ENCODE data around the gene CEACAM6.
"Not testable (repeated sequence)": the region's sequence is repeated elsewhere in the genome, so short reads cannot be mapped to it uniquely, and the experiment has no call there.

CEACAM6 gene

DNA sequence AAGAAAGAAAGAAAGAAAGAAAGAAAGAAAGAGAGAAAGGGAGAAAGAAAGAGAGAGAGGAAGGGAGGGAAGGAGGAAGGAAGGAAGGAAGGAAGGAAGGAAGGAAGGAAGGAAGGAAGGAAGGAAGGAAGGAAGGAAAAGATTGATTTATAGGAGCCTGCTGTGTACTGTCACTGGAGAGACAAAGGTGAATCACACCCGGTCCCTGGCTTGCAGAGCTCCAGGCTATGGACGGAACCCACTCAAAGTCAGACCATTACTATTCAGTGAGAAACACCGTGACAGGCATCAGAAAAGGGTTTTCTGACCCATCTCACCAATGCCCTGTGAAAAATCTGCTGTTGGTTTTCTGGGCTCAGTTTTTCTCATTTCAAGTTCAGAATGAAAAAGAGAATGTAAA lies 7.3 kb upstream of the CEACAM6 start:
- no peak for DNase-seq

DNA sequence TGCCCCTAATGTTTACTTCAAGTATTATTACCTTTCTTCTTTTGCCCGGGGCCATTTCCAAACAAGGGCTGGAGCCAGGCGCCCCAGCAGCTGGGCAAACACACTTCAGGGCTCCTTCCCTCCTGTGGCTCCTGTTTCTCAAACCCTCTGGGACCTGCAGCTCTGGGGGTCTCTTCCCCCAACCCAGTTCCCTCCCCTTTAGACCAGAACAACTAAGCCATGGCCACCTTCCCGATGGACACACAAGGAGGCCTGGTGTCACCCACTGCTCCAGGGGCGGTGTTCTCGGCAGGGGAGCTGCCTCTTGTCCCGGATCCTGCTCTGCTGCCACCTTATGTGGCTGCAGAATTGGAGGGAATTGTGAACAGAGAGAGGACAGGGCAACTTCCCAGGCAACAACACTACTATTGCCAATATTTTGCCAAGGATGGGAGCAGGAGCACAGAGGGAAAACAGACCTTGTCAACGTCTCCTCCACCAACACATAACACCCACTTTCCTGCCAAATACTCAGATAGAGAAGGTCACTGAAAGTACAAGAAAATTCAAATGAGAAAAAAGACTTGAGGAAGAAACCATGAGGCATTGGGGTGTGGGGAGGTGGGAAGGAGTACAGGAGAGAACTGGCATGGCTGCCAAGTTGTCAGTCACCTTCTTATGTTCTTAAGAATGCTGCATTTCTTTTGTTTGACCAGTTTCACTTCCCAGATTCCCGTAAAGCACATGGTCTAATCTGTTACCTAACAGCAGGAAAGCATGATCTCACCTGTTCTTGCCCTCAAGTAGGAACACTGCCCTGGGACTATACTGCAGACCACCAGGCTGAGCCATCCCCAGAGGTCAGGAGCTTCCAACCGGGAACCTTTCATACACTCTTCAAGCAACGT lies 4.8 kb upstream of the CEACAM6 start:
- DNase-seq, result not testable (repeated sequence)

DNA sequence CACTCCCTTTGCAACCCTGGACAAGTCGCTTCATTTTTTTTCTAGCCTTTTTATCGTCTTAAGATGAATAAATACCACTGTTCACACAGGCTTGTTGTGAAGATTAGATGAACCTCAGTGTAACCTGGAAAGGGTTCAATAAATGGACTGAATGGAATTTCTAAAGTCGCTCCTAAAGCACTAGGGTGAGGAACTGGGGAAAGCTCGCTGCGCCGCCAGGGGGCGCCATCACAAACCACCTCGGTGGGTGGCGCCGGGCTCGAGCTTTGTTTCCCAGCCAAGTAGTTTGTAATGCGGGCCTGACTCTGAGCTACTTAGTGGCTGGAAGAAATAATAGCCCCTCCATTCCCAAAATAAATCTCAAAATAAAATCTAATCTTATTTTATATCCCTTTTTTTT lies 2.2 kb upstream of the CEACAM6 start:
- DNase-seq, result no peak

DNA sequence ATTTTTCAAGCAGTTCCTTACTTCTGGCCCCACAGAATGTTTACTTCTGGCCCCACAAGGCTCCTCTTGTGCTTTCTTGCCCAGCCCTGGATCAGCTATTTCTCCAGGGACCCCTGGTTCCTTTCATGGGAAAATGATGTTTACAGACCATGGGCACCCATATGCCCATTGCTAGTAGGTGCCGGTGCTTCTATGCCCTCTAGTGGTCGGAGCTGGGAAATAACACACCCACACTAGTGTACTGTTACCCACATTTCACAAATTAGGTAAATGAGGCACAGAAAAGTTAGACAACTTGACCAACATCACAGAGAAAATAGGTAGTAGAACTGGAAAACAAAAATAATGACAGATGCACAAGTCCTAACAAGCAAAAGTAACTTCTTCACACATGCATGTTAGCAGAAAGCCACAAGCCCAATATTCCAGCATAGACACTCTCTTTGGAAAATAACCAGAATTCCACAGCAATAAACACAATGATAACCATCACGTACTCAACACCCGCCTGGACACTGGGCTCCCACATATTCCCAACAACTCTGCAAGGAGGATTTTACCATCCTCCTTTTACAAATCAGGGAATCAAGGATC lies 1.3 kb upstream of the CEACAM6 start:
- DNase-seq, result no peak

DNA sequence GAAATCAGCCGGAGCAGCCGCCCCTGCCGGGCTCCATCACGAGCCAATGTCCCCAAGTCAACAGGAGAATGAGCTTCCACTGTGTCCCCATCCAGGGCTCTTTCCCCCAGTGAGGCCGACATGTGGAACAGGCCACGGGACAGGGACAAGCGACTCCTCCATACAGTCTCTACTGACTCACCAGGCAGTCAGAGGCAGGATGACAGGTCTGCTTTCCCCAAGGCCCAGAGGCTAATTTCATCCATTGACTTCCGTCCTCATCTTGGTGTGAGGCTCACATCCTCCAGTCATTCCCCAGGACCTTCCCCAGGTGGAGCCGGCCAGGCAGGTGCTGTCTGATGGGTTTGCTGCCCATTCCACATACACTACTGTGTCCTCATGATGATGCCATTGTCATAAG lies 3.5 kb downstream of the CEACAM6 start:
- DNase-seq, result no peak

DNA sequence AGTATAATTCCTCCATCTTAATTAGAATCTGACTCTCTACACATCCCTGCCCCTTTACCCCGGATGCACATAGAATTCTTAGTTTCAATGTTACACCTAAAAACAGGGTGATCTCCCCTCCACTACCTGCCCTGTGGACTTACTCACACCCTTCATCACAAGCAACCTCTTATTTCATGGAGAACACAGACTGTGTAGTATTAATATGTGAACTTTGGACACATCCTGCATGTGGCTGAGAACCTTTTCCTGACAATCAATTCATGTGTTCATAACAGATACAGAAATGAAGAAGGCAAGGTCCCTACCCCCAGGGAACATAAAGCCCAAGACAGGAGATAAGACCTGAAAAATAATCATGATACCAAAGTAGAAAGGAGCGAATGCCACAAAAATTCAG lies 11.8 kb downstream of the CEACAM6 start:
- no peak for DNase-seq

DNA sequence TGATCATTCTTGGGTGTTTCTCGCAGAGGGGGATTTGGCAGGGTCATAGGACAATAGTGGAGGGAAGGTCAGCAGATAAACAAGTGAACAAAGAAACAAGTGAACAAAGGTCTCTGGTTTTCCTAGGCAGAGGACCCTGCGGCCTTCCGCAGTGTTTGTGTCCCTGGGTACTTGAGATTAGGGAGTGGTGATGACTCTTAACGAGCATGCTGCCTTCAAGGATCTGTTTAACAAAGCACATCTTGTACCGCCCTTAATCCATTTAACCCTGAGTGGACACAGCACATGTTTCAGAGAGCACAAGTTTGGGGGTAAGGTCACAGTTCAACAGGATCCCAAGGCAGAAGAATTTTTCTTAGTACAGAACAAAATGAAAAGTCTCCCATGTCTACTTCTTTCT lies 12.8 kb downstream of the CEACAM6 start:
- not testable (repeated sequence) for DNase-seq

DNA sequence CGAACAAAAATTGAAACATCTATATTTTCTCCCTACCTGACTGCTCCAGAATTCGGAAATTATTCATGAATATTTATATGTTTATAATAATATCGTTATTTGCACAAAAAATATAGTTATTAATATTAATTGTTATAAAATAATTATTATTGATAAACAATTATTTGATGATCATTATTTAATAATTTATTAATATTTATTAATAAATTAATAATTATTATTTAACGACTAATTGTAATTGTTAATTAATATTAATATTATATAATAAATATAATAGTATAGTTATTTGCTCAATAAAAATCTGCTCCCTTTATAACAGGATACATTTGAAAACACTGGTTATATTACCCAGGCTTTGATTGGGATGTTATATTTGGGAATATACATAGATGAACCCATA lies 14.3 kb downstream of the CEACAM6 start:
- no peak for DNase-seq

DNA sequence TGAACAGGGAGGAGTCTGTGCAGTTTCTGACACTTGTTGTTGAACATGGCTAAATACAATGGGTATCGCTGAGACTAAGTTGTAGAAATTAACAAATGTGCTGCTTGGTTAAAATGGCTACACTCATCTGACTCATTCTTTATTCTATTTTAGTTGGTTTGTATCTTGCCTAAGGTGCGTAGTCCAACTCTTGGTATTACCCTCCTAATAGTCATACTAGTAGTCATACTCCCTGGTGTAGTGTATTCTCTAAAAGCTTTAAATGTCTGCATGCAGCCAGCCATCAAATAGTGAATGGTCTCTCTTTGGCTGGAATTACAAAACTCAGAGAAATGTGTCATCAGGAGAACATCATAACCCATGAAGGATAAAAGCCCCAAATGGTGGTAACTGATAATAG lies 16.1 kb downstream of the CEACAM6 start:
- DNase-seq, result no peak

DNA sequence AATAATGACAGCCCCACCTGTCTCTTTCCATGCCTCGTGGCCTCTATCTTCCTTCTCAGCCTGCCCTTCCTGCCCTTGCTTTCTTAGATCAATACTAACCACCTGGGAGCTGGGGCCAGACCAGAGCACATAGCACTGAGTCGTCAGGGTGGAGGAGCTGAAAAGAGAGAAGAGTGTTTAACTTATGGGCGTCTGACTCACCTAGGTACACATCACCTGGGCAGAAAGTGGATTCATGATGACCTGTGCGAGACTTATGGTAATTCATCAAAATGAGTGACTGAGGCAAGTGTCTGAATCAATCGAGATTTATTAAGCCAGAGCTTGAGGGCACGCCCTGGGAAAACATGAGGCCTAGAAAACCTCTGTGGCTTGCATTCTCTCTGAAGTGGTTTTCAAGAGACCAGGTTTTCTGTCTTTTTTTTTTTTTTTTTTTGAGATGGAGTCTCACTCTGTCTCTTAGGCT lies 19.2 kb downstream of the CEACAM6 start:
- DNase-seq, result no peak

DNA sequence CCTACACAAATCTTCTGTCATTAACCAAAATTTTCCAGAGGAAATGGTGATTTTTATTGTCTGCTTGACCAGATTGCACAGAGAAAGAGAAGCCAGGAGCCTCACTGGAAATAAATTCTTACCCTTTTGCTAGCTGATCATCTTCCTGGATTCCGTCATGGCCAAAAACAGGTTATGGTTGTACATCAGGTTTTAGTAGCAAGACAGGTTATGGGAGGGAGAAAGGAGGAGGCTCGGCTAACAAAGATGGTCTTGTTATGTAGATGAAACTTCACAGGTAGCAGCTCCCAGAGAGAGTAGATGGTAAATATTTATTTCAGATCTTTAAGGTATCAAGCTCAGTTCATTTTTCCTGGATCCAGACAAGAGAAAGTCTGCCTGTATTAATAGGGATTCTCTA lies 21.4 kb downstream of the CEACAM6 start:
- no peak for DNase-seq

DNA sequence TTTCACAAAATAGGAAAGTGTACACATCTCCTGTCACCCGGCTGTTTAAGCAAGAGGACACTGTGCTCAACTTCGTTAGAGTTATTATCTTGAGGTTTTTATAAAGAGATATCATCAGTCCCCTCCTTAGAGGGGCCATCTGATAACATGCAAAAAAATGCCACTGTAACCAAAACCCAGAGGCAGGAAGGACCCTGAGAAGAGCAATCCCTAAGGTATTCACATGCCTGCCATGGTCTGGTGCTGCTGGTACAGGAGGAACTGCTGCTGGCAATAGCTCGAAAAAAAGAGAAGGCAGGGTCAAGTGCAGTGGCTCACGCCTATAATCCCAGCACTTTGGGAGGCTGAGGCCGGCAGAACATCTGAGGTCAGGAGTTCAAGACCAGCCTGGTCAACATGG lies 28.3 kb downstream of the CEACAM6 start:
- no peak for DNase-seq

DNA sequence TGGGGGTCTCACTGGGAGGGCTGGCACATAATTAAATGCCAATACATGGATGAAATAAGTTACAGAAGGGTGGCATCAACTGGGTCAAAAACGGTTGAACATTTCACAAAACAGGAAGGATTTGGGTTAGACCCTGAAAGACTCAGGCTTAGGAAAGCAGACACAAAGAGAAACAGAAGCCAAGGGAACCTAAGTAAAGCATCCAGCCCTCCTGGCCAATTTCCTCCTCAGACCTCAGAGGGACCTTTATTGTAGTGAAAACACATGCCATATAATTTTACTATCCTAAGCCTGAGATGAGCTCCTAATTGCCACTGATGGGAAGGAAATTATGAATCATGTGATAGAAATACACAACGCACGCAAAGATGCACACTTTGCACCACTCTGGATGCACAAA lies 29.0 kb downstream of the CEACAM6 start:
- no peak for DNase-seq

DNA sequence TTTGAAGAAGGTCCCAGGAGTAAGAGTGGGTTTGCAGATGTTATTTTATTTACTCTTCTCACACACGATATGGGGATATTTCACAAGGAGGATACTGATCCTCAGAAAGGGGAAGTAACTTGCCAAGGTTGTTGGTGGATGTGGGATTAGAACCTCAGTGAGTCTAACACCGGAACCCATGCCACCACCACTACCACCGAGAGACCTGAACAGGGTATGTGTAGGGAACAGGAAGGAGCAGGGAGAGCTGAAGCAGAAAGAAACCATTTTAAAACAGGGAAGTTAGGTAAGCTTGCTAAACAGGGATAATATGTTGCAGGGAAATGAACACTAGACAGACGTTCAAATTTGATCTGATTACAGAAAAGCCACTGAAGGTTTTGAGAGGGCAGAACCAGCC lies 29.4 kb downstream of the CEACAM6 start:
- DNase-seq, result no peak

DNA sequence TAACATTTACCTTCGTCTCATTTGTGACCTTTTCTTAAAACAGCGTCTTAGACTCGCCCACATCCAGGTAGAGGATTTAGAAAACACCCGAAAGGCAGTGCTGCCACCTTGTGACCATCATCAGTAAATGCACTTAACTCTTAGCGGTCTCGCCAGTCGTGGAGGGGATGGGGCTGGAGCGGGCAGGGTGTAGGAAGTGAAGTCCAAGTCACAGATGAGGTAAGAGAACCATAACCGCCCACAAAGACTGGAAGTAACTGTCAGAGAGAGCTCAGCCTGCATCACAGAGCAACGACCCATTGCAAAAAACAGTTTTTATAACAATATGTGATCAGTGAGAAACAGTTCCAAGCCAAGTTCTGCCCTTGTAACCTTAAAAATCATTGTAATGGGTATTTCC lies 30.3 kb downstream of the CEACAM6 start:
- no peak for DNase-seq

DNA sequence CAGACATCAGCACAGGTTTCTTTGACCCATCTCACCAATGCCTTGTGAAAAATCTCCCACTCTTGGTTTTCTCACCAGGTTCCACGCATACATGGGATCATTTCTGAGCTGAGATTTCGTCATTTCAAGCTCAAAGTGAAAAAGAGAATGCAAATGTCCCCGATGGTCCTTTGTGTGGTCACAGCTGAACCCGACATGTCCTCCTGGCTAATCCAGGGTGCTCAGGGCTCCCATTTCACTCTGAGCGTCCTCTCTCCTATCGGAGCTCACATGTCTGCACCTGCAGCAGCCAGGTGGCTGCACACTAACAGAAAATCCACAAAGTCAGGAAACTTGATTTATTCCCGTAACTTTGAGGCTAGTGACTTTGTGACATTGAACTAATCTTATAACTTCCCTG lies 31.7 kb downstream of the CEACAM6 start:
- DNase-seq, result no peak

DNA sequence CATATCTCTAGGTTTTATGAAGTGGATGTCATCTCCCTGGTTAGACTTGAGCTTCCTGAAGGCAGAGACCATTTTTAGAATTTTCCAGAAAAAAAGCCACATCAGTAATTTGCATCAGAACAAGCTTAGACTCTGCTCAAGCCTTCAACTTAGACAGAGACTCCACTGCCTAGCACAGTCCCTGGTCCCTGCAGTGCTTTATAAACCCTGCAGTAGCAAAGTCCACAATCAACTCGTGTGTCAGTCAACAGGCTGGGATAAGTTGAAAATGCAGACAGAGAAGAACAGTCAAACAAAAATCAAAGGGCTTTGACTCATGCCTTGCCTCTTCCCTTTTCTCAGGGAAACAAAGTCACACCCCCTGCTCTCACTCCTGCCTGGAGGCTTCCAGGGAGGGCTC lies 33.2 kb downstream of the CEACAM6 start:
- not testable (repeated sequence) for DNase-seq

DNA sequence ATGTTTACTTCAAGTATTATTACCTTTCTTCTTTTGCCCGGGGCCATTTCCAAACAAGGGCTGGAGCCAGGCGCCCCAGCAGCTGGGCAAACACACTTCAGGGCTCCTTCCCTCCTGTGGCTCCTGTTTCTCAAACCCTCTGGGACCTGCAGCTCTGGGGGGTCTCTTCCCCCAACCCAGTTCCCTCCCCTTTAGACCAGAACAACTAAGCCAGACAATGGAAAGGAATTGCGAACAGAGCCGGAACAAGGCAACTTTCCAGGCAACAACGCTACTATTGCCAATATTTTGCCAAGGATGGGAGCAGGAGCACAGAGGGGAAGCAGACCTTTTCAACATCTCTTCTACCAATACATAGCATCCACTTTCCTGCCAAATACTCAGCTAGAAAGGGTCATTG lies 33.7 kb downstream of the CEACAM6 start:
- not testable (repeated sequence) for DNase-seq

DNA sequence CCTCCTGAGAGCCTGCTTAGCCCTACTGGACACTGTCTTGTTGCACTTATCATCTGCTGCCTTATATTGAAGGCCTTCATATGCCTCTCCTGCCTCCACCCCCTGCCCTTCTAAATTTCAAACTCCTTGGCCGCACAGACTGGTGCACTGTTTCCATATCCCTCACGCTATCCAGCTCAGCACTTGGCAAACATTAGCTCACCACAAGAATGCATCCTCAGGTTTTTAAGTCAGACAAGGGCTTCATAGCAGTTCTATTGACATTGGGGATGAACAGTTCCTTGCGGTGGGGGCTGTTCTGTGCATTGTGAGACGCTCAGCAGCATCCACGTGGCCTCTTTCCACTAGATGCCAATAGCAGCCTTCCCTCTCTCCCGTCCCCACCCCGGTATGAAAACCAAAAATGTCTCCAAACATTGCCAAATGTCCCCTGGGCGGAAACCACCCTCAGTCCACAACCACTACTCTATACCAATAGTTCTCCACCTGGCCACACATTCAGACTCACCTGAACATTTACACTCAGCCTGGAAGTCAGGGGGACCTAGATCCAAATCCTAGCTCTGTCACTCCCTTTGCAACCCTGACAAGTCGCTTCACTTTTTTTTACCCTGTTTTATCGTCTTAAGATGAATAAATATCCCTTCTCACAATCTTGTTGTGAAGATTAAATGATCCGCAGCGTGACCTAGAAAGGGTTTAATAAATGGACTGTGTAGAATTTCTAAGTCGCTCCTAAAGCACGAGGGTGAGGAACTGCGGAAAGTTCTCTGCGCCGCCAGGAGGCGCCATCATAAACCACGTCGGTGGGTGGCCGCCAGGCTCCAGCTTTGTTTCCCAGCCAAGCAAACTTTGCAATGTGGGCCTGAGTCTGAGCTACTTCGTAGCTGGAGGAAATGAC lies 37.4 kb downstream of the CEACAM6 start:
- no peak for DNase-seq

DNA sequence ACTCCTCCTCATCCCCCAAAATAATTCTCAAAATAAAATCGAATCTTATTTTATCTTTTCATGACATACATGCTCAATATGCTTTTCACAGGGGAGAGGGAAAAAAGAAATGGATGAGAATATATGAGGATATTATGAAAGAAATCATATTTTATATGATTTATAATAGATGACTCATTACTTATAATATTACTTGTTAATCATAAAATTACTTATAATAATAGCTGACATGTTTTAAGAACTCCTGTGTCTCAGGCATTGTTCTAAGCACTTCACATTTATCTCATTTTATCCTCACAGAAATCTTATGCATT lies 38.0 kb downstream of the CEACAM6 start:
- no peak for DNase-seq

DNA sequence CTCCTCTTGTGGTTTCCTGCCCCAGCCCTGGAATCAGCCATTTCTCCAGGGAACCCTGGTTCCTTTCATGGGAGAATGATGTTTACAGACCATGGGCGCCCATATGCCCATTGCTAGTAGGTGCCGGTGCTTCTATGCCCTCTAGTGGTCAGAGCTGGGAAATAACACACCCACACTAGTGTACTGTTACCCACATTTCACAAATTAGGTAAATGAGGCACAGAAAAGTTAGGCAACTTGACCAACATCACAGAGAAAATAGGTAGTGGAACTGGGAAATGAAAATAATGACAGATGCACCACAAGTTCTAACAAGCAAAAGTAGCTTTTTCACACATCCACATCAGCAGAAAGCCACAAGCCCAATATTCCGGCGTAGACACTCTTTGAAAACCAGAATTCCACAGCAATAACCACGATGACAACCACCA lies 39.7 kb downstream of the CEACAM6 start:
- no peak for DNase-seq

DNA sequence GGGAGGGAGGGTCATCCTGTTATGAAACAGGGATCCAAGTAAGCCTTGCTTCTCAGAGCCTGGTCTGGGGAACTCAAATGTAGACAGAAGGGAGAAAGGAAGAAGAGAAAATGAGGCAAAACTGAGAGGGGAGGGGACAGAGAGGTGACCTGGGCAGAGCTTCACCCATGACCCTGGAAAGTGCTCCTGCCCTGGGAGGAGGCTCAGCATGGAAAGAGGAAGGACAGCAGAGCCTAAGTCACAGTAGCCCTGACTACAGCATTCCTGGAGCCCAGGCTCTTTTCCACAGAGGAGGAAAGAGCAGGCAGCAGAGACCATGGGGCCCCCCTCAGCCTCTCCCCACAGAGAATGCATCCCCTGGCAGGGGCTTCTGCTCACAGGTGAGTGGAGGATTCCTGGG lies 41.0 kb downstream of the CEACAM6 start, which contains the start of gene CEACAM3:
Gene CEACAM3 (plus strand): TSS at position 226 of the 400 bp plus-strand sequence. CDS start 91 bp downstream, at position 317.
- no peak for DNase-seq

DNA sequence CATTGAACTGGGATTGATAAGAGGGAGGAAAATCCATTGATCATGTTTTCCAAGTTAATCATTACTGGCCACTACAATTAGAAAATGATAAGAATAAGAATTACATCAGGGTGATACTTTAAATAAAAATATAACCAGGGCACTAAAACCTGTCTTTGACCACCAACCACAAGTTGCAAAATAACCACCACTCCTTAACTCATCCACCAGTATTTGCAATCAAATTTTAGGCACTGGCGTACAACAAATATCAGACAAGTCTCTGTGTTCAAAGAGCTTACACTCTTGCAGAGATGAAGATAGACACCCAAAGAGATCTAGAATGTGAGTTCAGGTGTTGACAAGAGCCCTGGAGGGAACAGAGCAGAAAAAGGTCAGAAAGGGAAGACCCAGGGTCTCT lies 41.6 kb downstream of the CEACAM6 start:
- no peak for DNase-seq
